Measurements from ENCODE around the gene PIGN.

DNA sequence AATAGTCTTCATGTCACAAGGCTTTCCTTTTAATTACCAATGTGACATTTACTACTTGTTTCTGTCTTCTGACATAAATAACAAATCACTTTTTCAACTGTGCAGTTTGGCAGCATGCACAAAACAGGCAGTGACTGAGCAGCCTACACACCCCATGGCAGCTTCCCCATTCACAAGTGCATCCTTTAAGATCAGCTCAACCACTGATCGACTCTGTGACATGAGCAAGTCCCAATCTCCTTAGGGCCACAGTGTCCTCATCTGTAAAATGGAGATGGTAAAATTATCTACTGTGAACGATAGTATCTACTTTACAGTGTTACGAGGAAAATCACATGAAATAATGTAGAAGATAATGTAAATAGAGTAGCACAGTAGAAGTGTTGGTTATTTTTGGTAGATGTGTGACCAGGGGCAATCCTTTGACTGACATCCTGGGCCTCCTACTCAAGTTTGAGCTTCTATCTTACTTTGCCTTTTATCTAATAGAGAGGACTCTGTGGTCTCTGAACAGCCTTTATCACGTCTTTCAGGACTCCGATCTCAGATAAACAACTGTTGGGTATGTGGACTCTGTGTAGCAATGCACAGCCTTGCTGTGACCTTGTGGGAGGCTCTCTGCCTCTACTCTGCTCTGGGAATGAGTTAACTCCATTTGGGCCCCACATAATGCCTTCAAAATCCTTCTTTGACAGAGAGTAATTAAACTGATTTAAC, 120.6 kb downstream of the PIGN start:
- TF ChIP-seq EZH2 (IDR thresholded peaks at IDR 0.05) = no peak
- no peak for TF ChIP-seq POLR2AphosphoS5 (IDR thresholded peaks at IDR 0.05; ENCODE audit: borderline replicate concordance, low read depth, low read length)
